Measurements from ENCODE around the gene NMT1. TPM values are rescaled to one million over a fixed set of nuclear protein-coding genes. Genes with fewer than 3 reads are reported as not detected.

The NMT1 gene
- total RNA-seq, 1 experiment from 2014 or later, result 111 TPM

DNA sequence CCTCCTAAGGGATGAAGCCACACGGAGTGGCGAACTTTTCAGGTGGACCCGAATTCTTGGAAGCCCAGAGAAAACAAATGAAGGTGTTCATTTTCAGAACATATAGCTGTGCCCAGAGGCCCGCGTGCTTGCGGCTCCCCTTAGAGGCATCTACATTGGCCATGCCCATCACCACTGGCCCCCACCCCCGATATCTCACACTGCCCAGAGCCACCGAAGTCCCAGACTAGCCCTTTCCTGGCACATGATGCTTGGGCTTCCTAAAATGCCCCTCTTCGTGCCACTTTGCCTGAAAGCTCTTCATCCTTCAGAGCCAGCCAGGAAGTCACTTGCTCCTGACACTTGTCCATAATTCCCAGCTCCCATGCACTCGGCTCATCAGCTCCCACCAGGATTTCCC lies 85.0 kb downstream of the NMT1 start:
- H3K27me3 ChIP-seq (ENCODE audit: control insufficient read depth, insufficient read depth, low read length), result no peaks in the 10 kb centered on the region
- no peak overlapping the region for H3K4me3 ChIP-seq (ENCODE audit: insufficient read depth, low read depth, low read length)
- no peak for DNase-seq
- H3K36me3 ChIP-seq (replicated peaks; ENCODE audit: control insufficient read depth, insufficient read depth, low read length), result no peaks in the 10 kb centered on the region

DNA sequence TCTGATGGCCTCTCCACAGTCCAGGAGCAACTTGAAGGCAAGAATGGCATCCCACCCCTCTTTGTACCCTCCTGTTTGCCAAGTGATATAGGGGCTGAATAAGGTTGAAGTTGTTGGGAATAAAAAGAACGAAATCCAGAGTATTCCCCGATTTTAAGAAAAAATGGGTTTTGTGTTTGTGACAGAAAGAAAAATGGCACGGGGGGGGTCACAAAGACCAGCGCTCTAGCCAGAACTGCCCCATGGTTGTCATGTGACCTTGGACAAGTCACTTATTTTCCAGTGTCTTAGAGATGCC lies 85.4 kb downstream of the NMT1 start:
- H3K4me3 ChIP-seq (ENCODE audit: insufficient read depth, low read depth, low read length), result no peak overlapping the region
- DNase-seq, result no peak
- H3K27me3 ChIP-seq (ENCODE audit: control insufficient read depth, insufficient read depth, low read length), result no peaks in the 10 kb centered on the region
- H3K36me3 ChIP-seq (replicated peaks; ENCODE audit: control insufficient read depth, insufficient read depth, low read length), result no peaks in the 10 kb centered on the region

DNA sequence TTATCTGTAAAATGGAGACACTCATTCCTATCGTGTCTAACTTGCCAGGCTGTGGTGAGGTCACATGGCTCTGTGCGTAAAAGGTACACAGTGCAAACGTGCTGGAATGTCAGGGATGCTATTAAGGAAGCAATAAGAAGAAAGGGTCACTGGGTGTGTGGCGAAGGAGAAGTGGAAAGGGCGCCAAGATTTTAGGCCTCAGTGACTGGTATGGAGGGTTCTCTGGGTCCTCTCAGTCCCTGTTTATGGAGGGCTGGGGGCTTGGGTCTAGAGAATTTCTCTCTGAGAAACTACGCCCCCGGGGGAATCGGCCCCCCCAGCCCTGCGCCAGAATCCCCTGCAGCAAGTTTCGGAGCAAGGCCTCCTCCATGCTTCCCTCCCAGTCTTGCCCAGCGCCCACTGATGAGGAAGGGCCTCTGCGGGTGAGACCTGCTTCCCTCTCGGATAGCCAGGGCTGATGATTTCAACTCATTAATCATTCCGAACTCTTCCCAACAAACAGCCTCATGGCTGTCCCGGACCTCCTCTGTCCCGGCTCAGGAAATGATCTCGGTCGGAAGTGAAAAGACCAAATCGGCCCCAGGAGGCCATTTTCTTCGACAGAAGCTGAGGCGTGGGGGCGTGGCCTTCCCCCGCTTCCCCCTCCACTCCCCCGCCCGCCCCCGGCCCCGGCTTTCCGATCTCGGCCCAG lies 85.9 kb downstream of the NMT1 start:
- Histone ChIP-seq H3K27me3 (ENCODE audit: control insufficient read depth, insufficient read depth, low read length) (no peaks in the 10 kb centered on the region), H3K4me3 (ENCODE audit: insufficient read depth, low read depth, low read length) (peak overlapping the region; percentile 68), H3K36me3 (replicated peaks; ENCODE audit: control insufficient read depth, insufficient read depth, low read length) (no peaks in the 10 kb centered on the region)
- peak; percentile 90 for DNase-seq

DNA sequence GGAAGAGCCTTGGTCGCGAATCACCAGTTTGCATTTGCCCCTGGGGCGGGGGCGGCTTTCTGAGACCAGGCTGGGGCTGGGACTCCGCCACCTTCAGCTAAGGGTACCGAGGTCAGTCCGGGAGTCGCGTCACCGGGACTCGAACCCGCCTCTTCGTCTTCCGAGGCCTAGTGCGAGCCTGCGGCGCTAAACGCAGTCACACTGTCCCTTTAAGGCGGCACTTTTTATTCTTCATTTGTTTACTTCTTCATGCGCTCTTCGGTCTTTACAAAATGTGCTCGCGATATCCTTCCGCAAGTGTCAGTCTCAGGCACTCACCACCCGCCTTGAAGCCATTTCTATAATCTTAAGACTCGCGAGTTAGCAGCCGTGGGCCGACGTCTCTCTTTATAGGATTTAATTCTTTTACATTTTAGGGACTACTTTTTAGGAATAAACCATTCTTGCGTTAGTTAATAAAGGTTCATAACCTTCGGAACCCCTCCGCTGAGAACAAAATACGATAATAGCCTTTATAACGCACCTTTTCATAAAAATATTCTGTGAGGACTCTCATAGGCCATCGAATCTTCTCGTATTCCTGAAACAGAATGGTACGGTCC lies 86.6 kb downstream of the NMT1 start:
- no peak for DNase-seq
- H3K36me3 ChIP-seq (replicated peaks; ENCODE audit: control insufficient read depth, insufficient read depth, low read length), result no peaks in the 10 kb centered on the region
- no peaks in the 10 kb centered on the region for H3K27me3 ChIP-seq (ENCODE audit: control insufficient read depth, insufficient read depth, low read length)
- H3K4me3 ChIP-seq (ENCODE audit: insufficient read depth, low read depth, low read length), result peak overlapping the region; percentile 68

DNA sequence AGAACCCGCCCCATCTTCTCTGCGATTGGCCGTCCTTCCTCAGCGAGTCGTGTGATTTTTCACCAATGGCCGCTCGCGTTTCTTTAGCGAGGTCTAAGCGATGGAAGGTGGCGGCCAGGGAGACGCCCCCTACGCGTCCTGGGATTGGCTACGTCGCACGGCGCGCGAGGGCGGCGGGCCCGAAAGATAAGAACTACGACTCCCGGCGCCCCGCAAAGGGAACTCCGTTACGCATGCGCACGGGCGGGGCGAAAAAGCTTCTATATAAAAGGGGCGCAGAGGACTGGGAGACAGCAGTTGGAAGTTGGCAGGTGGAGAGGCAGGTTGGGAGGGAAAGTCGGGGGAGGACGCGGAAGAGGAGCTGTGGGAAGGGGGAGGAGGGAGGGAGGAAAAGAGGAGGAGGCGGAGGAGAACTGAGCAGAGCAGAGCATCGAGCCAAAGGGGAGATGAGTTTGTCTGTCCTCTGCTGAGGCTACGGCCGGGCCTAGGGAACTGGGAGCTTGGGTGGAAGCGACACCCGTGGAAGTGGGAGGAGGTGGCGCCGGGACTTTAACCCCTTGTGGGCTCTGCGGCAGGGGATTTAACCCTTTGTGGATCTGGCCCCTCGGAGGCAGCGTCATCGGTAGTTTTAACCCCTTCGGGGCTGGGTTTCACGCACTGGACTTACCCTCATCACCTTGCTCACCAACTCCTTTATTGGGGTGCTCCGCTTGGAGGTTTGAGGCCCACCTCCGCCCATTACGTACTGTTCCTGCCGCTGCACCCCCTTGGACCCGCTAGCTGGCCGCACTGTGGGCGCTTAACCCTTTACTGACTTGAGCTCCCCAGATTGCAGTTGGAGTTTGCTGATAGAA lies 87.3 kb downstream of the NMT1 start, which contains the start of gene HEXIM1:
Gene HEXIM1, plus strand, starts transcription at position 293 of the 854 bp plus-strand sequence. CDS start 716 bp downstream, outside the sequence.
- Histone ChIP-seq H3K27me3 (ENCODE audit: control insufficient read depth, insufficient read depth, low read length) (no peaks in the 10 kb centered on the region), H3K4me3 (ENCODE audit: insufficient read depth, low read depth, low read length) (peak within 1 kb of the TSS; percentile 92)

DNA sequence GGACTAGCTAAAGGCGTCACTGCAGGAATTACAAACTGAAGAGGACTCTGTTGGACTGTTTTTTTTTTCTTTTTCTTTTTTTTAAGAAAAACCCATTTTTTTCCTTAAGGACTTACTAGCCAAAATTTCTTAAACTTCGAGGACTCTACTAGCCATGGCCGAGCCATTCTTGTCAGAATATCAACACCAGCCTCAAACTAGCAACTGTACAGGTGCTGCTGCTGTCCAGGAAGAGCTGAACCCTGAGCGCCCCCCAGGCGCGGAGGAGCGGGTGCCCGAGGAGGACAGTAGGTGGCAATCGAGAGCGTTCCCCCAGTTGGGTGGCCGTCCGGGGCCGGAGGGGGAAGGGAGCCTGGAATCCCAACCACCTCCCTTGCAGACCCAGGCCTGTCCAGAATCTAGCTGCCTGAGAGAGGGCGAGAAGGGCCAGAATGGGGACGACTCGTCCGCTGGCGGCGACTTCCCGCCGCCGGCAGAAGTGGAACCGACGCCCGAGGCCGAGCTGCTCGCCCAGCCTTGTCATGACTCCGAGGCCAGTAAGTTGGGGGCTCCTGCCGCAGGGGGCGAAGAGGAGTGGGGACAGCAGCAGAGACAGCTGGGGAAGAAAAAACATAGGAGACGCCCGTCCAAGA lies 88.0 kb downstream of the NMT1 start:
- H3K4me3 ChIP-seq (ENCODE audit: insufficient read depth, low read depth, low read length), result peak overlapping the region; percentile 92
- peak; percentile 95 for DNase-seq
- H3K36me3 ChIP-seq (replicated peaks; ENCODE audit: control insufficient read depth, insufficient read depth, low read length), result no peaks in the 10 kb centered on the region
- H3K27me3 ChIP-seq (ENCODE audit: control insufficient read depth, insufficient read depth, low read length), result no peaks in the 10 kb centered on the region

More for the DNA sequence above, 87.3 kb downstream of the NMT1 start, which contains the start of gene HEXIM1:
- peak; percentile 98 for DNase-seq
- no peaks in the 10 kb centered on the region for H3K36me3 ChIP-seq (replicated peaks; ENCODE audit: control insufficient read depth, insufficient read depth, low read length)

DNA sequence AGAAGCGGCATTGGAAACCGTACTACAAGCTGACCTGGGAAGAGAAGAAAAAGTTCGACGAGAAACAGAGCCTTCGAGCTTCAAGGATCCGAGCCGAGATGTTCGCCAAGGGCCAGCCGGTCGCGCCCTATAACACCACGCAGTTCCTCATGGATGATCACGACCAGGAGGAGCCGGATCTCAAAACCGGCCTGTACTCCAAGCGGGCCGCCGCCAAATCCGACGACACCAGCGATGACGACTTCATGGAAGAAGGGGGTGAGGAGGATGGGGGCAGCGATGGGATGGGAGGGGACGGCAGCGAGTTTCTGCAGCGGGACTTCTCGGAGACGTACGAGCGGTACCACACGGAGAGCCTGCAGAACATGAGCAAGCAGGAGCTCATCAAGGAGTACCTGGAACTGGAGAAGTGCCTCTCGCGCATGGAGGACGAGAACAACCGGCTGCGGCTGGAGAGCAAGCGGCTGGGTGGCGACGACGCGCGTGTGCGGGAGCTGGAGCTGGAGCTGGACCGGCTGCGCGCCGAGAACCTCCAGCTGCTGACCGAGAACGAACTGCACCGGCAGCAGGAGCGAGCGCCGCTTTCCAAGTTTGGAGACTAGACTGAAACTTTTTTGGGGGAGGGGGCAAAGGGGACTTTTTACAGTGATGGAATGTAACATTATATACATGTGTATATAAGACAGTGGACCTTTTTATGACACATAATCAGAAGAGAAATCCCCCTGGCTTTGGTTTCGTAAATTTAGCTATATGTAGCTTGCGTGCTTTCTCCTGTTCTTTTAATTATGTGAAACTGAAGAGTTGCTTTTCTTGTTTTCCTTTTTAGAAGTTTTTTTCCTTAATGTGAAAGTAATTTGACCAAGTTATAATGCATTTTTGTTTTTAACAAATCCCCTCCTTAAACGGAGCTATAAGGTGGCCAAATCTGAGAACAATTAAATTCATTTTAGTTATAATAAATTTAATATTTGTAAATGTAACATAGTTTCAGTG lies 88.8 kb downstream of the NMT1 start:
- no peaks in the 10 kb centered on the region for H3K36me3 ChIP-seq (replicated peaks; ENCODE audit: control insufficient read depth, insufficient read depth, low read length)
- peak overlapping the region; percentile 92 for H3K4me3 ChIP-seq (ENCODE audit: insufficient read depth, low read depth, low read length)
- peak; percentile 63 for DNase-seq
- H3K27me3 ChIP-seq (ENCODE audit: control insufficient read depth, insufficient read depth, low read length), result no peaks in the 10 kb centered on the region

DNA sequence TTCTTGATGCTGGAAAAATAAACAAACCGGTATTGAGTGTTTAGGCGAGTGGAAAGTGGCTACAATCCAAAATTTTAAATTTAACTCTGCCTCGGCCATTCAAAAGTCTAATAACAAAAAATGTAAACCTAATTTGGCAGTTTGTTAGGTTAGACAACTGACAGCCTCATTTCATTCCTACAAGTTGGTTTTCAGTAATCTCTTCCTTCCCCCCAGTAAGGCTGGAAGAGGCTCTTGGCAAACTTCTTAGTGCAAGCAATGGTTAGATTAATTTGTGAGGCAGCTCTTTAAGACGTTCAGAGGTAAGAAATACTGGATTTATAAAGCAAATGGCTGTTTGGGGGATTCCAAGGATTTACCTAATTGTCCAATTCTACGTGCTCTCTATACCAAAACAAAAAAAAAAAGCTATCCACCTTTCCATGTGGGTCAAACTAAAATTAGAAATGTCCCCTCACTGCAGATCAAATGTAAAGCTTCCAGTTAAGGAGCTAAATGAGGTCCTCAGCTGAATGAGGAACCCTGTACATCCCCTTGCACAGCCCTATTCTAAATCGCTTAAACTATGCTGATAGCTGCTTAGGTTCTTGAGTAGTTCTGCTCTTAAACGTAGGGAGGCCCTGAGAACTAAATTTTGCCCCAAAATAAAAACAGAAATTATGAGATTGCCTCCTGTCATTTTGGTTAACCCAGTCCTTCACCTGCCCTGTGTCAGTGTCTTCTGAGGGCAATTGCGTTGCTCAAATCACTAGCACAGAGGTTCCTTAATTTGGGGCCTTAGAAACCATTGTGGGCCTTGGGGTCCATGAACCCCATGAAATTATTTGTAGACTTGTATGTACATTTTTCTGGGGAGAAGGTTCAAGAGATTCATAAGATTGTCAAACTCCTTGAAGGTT lies 90.0 kb downstream of the NMT1 start:
- DNase-seq, result no peak
- Histone ChIP-seq H3K27me3 (ENCODE audit: control insufficient read depth, insufficient read depth, low read length) (no peaks in the 10 kb centered on the region), H3K4me3 (ENCODE audit: insufficient read depth, low read depth, low read length) (peak overlapping the region; percentile 92; the same call in 1 of the 2 replicates), H3K36me3 (replicated peaks; ENCODE audit: control insufficient read depth, insufficient read depth, low read length) (no peaks in the 10 kb centered on the region)

DNA sequence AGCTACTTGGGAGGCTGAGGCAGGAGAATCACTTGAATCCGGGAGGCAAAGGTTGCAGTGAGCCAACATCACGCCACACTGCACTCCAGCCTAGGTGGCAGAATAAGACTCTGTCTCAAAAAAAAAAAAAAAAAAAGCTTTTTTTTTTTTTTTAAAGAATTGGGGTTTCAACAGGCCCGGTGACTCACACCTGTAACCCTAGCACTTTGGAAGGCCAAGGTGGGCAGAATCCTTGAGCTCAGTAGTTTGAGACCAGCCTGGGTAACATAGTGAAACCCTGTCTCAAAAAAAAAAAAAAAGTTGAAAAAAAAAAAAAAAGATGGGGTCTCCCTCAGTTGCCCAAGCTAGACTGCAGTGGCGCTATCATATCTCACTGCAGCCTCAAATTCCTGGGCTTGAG lies 93.9 kb downstream of the NMT1 start:
- Histone ChIP-seq H3K4me3 (ENCODE audit: insufficient read depth, low read depth, low read length) (no peak overlapping the region), H3K27me3 (ENCODE audit: control insufficient read depth, insufficient read depth, low read length) (no peaks in the 10 kb centered on the region), H3K36me3 (replicated peaks; ENCODE audit: control insufficient read depth, insufficient read depth, low read length) (no peaks in the 10 kb centered on the region)
- no peak for DNase-seq

DNA sequence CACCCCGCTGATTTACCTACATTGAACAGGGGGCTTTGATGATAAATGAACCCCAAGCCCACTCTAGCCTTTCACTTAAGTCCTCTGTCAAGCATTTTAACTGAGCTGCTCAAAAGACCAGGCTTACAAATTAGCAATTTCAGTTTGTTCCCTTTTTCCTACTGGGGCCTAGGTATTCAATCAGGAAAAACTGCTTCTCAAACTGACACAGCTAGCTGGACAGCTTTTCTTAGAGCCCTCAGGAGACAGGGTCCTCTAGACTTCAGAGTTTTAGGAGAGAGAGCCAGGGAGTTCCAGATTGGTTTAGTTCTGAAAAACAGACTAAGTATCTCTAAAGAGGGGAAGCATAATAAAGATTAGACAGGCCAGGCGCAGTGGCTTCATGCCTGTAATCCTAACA lies 94.4 kb downstream of the NMT1 start:
- no peak for DNase-seq

DNA sequence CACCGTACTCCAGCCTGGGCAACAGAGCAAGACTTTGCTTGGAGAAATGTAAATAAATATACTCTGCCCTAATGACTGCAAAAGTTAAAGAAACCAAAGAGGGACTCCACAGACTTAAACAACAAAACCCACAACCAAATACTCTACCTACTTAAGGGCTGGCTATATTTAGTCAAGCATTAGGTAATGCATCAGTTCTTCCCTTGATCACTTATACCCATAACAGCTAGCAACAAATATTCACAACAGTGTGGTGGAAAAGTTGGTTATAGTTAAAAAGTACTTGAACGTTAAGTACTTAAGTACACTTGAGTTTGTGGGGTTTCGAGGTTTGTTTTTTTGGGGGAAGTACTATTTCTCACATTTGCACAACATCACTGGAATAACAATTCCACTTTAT lies 95.1 kb downstream of the NMT1 start:
- DNase-seq, result no peak
- Histone ChIP-seq H3K27me3 (ENCODE audit: control insufficient read depth, insufficient read depth, low read length) (no peaks in the 10 kb centered on the region), H3K4me3 (ENCODE audit: insufficient read depth, low read depth, low read length) (no peak overlapping the region), H3K36me3 (replicated peaks; ENCODE audit: control insufficient read depth, insufficient read depth, low read length) (no peaks in the 10 kb centered on the region)

More for the DNA sequence above, 94.4 kb downstream of the NMT1 start:
- Histone ChIP-seq H3K36me3 (replicated peaks; ENCODE audit: control insufficient read depth, insufficient read depth, low read length) (no peaks in the 10 kb centered on the region), H3K27me3 (ENCODE audit: control insufficient read depth, insufficient read depth, low read length) (no peaks in the 10 kb centered on the region), H3K4me3 (ENCODE audit: insufficient read depth, low read depth, low read length) (no peak overlapping the region)

Data from H7 (cell line).